Measurements from ENCODE around the gene NPIPA5.
"Not testable (repeated sequence)": the region's sequence is repeated elsewhere in the genome, so short reads cannot be mapped to it uniquely, and the experiment has no call there.

NPIPA5 gene

DNA sequence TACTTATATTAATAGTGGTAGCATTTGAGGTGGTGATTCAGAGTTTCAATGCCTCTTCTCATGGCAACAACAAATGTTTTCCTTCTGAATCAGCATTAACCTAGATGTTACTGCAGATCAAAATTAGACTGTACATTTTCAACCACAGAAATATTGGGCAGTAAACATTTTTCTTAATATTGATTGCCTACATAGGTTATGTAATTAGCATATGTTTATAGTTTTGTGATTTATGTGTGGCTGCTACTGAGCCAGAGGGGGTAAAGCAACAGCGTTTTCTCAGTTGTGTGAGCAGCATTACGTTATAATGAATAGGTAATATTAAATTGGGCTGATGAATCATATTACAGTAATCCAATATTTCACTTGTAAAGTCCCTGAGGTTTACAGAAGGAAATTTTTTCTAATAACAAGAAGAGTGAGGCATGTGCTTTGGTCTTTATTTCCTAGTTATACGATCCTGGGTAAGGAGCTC is 37.5 kb upstream of the NPIPA5 start:
- TF ChIP-seq, protein P1, sequence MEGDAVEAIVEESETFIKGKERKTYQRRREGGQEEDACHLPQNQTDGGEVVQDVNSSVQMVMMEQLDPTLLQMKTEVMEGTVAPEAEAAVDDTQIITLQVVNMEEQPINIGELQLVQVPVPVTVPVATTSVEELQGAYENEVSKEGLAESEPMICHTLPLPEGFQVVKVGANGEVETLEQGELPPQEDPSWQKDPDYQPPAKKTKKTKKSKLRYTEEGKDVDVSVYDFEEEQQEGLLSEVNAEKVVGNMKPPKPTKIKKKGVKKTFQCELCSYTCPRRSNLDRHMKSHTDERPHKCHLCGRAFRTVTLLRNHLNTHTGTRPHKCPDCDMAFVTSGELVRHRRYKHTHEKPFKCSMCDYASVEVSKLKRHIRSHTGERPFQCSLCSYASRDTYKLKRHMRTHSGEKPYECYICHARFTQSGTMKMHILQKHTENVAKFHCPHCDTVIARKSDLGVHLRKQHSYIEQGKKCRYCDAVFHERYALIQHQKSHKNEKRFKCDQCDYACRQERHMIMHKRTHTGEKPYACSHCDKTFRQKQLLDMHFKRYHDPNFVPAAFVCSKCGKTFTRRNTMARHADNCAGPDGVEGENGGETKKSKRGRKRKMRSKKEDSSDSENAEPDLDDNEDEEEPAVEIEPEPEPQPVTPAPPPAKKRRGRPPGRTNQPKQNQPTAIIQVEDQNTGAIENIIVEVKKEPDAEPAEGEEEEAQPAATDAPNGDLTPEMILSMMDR (conservative IDR thresholded peaks at IDR 0.05; ENCODE audit: low read depth): no peak
- DNase-seq (ENCODE audit: low spot score): no peak
- H3K27ac ChIP-seq: no peak overlapping the region
- ChIA-PET POLR2A (ENCODE audit: low non-redundant PET) (no interaction called here), CTCF (no interaction called here)

GRCh38 chr16:15409476-15409875 is 31.4 kb upstream of the NPIPA5 start:
- H3K27ac ChIP-seq; DNase-seq (ENCODE audit: low spot score); POLR2A ChIA-PET (ENCODE audit: low non-redundant PET); CTCF ChIA-PET: not testable (repeated sequence)

DNA sequence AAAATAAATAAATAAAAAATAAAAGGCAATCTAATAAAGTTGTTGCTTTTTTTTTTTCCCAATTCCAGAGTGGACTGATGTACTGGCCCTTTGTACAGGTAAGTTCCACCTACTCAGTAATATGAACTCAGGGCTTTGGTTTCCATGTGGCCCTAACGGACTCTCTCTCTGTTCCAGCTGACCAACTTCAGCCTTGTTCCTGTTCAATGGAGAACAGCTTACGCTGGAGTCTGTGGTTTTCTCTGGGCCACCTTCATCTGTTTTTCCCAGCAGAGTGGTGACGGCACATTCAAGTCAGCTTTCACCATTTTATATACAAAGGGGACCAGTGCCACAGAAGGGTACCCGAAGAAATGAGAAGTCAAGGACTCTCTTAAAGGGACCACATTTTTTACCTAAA is 29.7 kb upstream of the NPIPA5 start:
- CTCF ChIA-PET; H3K27ac ChIP-seq; DNase-seq (ENCODE audit: low spot score); POLR2A ChIA-PET (ENCODE audit: low non-redundant PET): not testable (repeated sequence)

GRCh38 chr16:15404792-15405191 is 26.7 kb upstream of the NPIPA5 start:
- H3K27ac ChIP-seq: no peak overlapping the region
- no peak for DNase-seq (ENCODE audit: low spot score)
- TF ChIP-seq, protein P1 (conservative IDR thresholded peaks at IDR 0.05; ENCODE audit: low read depth): no peak
- POLR2A ChIA-PET (ENCODE audit: low non-redundant PET): interaction anchor here (0.6 kb wide), 1 partner anchor 21 kb away, joined by 3 read pairs; no protein-coding TSS in a partner anchor
- CTCF ChIA-PET: interaction anchor here (0.6 kb wide), 1 partner anchor 137 kb away, joined by 8 read pairs; no protein-coding TSS in a partner anchor

- CTCF ChIA-PET; H3K27ac ChIP-seq; POLR2A ChIA-PET (ENCODE audit: low non-redundant PET); DNase-seq (ENCODE audit: low spot score): not testable (repeated sequence)
Observed at GRCh38 chr16:15404091-15404490, 26.0 kb upstream of the NPIPA5 start.

GRCh38 chr16:15403392-15403995 is 25.4 kb upstream of the NPIPA5 start:
- POLR2A ChIA-PET (ENCODE audit: low non-redundant PET): no interaction called here
- TF ChIP-seq, protein P1 (conservative IDR thresholded peaks at IDR 0.05; ENCODE audit: low read depth): no peak
- CTCF ChIA-PET: interaction anchor here (0.6 kb wide), 1 partner anchor 356 kb away, joined by 4 read pairs; no protein-coding TSS in a partner anchor
- H3K27ac ChIP-seq: no peak overlapping the region
- no peak for DNase-seq (ENCODE audit: low spot score)

DNA sequence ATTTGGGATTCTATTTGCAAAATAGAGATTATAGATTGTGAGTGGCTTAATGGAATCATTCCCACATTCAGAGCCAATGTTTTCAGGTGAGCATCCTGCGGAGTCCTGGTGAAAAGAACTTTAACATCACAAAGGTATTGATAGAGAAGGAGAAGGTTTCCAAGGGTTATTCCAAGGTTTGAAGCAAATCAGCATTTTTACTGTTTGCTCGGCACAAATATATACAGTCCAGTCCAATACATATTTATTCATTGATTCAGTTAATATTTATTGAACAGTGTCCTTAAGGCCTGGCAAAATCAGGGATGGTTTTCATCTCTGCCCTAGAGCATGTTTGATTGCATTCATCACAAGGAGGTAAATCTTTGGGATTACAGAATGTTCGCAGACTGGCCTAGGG is 23.9 kb upstream of the NPIPA5 start:
- DNase-seq (ENCODE audit: low spot score): no peak
- ChIA-PET CTCF (no interaction called here), POLR2A (ENCODE audit: low non-redundant PET) (no interaction called here)
- H3K27ac ChIP-seq: no peak overlapping the region
- TF ChIP-seq, protein P1 (conservative IDR thresholded peaks at IDR 0.05; ENCODE audit: low read depth): no peak

DNA sequence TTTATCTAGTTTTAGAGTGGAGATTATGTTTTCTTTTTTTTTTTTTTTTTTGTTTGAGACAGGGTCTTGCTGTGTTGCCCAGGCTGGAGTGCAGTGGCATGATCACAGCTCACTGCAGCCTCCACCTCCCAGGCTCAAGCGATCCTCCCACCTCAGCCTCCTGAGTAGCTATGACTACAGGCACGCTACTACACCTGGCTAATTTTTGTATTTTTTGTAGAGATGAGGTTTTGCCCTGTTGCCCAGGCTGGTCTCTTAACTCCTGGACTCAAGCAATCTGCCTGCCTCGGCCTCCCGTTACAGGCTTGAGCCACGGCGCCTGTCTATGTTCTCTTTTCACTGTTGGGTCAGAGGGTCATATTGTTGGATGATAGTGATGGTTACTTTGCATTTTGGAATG is 22.2 kb upstream of the NPIPA5 start:
- POLR2A ChIA-PET (ENCODE audit: low non-redundant PET); CTCF ChIA-PET; H3K27ac ChIP-seq; DNase-seq (ENCODE audit: low spot score): not testable (repeated sequence)

DNA sequence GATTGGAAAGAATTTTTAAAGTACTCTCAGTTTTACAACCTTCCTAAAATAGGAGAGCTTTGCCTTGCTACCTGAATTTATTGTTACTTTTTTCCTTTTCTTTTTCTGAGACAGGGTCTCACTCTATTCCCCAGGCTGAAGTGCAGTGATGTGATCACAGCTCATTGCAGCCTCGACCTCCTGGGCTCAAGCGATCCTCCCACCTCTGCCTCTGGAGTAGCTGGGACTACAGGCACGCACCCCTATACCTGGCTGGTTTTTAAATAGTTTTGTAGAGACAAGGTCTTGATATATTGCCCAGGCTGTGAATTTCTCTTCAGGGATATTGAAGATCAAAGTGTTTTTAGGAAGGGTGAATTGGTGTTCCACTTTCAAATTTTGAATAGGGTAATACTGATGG is 21.2 kb upstream of the NPIPA5 start:
- ChIA-PET CTCF (no interaction called here), POLR2A (ENCODE audit: low non-redundant PET) (no interaction called here)
- no peak for DNase-seq (ENCODE audit: low spot score)
- TF ChIP-seq, protein P1 (conservative IDR thresholded peaks at IDR 0.05; ENCODE audit: low read depth): no peak
- H3K27ac ChIP-seq: no peak overlapping the region
